Hematopoietic multipotent progenitor cell treated with erythropoietin and hydrocortisone succinate and interleukin-3 and kit ligand, for 8 days (in vitro differentiated cells): ENCODE results near the gene SHFL.
A peak's percentile ranks its signal among the peaks of the same experiment; 100 is the strongest.

Experiments
- DNase-seq: peaks from one replicate; pipeline ENCODE4 v3.0.0-alpha.2; 2015

Gene SHFL

DNA sequence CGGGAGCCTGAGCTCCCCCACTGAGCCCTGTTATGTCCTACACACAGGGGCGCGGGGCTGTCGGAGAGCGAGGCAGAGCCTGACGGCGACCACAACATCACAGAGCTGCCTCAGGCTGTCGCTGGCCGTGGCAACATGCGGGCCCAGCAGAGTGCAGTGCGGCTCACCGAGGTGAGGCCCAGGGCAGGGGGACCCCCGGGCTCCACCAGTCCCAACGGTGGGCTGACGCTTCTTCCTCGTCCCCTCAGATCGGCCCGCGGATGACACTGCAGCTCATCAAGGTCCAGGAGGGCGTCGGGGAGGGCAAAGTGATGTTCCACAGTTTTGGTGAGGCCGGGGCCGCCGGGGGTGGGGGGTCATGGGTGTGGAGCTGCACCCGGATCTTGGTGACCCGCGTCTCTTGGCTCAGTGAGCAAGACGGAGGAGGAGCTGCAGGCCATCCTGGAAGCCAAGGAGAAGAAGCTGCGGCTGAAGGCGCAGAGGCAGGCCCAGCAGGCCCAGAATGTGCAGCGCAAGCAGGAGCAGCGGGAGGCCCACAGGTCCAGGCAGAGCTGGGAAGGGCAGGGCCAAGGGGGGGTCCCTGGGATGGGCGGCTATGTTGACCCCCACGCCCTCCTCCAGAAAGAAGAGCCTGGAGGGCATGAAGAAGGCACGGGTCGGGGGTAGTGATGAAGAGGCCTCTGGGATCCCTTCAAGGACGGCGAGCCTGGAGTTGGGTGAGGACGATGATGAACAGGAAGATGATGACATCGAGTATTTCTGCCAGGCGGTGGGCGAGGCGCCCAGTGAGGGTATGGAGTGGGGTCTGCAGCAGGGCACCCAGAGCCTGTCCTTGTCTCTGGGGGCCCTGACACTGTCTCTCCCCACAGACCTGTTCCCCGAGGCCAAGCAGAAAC, 24.2 kb downstream of the SHFL start:
- no peak for DNase-seq

DNA sequence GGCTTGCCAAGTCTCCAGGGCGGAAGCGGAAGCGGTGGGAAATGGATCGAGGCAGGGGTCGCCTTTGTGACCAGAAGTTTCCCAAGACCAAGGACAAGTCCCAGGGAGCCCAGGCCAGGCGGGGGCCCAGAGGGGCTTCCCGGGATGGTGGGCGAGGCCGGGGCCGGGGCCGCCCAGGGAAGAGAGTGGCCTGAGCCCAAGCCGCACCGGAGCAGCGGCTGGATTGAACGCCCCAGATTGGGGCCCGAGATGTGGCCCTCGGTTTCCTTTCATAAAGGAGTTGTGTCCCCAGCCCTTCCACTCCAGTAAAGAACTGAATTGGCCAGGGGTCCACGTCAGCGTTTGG, 24.8 kb downstream of the SHFL start:
- no peak for DNase-seq

DNA sequence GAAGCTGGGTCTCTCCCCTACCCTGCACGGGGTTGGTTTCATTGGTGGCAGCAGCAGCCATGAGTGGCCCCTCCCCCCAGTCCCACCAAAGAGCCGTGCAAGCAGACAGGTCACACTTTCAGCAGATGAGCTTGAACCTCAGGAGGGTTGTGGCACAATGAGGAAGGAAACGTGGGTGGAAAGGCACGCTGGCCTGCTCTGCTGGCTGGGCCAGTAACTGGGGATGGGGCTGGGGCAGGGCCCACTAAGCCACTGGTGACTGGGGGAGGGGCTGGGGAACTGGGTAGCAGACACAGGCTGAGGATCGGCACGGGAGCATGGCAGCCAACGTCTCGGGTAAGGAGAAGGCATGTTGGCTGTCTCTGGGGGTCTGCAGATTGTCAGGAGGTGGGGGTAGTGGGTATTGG, 25.3 kb downstream of the SHFL start, which contains the start of gene P2RY11:
Gene P2RY11, plus strand, starts transcription at position 289 of the 407 bp plus-strand sequence. Its CDS starts 29 bp downstream, at position 318.
- DNase-seq: no peak

DNA sequence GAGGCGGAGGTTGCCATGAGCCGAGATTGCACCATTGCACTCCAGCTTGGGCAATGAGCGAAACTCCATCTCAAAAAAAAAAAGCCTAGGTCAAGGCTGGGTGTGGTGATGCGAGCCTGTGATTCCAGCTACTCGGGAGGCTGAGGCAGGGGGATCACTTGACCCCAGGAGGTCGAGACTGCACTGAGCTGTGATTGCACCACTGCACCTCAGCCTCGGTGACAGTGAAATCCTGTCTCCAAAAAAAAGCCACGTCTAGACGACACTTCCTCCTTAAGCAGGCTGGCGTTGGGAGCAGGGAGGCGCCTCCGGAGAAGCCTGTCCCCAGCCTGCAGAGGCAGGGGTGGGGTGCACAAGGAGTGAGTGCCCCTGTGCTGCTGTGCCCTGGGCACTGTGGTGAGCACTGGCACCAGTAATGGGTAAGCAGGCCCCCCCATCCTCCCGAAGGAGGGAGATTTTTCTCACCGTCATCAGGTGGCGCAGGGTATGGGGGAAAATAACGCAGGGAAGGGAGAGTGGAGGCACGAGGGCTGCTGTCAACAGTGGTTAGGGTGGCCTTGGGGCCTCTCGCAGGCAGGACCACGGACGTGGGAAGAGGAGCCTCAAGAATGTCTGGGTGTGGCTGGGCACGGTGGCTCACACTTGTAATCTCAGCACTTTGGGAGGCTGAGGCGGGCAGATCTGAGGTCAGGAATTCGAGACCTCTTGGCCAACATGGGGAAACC, 26.1 kb downstream of the SHFL start:
- DNase-seq: no peak

DNA sequence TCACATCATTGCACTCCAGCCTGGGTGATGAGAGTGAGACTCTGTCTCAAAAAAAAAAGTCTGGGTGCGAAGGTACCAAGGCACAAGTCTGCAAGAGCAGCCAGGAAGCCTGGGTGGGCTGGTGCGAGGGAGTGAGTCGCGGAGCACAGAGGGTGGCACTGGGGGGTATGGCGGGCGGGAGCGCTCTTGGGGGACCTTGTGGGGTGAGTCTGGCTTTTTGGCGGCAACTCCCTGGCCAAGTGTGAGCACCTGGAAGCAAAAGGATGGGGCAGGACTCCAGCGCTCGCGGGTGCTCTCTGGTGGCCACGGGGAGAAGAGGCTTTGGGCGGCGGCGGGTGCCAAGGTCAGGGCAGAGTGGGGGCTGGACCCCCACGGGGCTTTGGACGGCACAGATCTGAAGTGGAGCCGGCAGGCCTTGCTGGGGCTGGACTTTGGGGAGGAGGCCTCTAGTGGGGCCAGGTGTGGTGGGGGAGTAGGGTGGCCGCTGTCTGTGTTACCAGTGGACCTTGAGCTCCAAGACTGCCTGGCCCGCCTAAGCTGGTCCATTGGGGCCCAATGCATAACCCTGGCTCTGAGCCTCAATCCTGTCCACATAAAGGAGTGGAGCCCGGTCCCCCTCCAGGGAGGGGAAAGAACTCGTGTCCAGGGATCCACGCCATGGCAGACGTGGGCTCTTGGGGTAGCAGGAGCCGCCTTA, 26.9 kb downstream of the SHFL start:
- DNase-seq: peak; percentile 63

DNA sequence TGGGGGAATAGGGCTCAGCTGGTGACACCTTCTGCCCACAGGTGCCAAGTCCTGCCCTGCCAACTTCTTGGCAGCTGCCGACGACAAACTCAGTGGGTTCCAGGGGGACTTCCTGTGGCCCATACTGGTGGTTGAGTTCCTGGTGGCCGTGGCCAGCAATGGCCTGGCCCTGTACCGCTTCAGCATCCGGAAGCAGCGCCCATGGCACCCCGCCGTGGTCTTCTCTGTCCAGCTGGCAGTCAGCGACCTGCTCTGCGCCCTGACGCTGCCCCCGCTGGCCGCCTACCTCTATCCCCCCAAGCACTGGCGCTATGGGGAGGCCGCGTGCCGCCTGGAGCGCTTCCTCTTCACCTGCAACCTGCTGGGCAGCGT, 27.5 kb downstream of the SHFL start:
- DNase-seq: no peak

DNA sequence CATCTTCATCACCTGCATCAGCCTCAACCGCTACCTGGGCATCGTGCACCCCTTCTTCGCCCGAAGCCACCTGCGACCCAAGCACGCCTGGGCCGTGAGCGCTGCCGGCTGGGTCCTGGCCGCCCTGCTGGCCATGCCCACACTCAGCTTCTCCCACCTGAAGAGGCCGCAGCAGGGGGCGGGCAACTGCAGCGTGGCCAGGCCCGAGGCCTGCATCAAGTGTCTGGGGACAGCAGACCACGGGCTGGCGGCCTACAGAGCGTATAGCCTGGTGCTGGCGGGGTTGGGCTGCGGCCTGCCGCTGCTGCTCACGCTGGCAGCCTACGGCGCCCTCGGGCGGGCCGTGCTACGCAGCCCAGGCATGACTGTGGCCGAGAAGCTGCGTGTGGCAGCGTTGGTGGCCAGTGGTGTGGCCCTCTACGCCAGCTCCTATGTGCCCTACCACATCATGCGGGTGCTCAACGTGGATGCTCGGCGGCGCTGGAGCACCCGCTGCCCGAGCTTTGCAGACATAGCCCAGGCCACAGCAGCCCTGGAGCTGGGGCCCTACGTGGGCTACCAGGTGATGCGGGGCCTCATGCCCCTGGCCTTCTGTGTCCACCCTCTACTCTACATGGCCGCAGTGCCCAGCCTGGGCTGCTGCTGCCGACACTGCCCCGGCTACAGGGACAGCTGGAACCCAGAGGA, 28.0 kb downstream of the SHFL start:
- DNase-seq: no peak

DNA sequence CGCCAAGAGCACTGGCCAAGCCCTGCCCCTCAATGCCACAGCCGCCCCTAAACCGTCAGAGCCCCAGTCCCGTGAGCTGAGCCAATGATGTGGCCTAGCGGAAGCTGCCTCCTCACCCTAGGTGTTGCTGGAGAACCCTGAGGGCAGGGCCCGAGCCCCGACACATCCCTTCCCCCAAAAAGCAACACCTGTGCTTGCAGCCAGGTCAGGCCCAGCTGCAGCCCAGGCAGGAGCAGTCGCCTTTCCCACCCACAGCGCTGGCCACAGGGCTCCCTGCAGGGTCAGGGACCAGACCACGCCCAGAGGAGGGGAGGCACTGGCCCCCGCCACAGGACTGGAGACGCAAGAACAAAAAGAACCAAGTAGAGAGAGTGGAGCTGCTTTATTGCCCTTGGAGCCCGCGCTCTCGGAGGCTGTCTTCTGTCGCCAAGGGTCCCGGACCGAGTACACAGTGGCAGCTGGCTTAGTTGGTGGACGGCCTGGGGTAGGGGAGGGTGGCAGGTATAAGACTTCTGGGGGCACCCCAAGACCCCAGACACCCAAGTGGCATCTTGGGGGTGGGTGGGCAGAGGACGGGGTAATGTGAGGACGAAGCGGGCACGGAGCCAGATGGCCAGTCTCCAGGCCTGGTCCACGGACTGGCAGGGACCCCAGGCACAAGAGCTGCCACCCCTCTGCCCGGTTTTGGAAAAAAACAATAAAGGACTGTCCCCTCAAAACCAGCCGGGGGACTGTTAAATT, 28.7 kb downstream of the SHFL start:
- no peak for DNase-seq

DNA sequence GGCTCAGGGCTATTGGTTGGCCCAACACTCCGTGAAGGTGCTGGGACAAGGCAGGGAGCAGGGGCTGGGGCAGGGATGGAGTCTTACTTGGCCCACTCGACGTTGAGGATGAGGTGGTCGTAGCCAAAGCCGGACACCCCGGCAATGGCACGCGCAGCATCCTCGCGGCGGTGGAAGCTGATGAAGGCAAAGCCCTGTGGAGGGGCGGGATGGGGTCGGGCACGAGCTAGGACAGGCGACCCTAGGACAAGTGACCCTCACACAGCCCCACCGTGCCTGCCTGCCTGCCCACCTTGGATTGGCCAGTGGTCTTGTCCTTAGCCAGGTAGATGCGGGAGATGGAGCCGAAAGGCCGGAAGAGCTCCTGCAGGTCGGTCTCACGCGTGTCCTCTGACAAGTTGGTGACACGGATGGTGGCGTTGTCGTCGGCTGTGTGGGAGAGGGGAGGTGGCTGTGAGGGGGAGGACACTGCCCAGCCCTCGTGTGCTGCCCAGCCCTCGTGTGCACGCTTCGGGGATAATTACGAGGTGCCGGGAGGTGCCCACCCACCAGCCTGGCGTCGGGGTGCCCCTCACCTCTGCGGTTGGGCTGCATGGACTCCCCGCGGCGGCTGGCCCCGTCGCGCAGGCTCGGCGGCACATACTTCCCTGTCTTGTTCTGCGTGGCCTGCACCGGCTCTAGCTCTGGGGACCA, 29.4 kb downstream of the SHFL start:
- DNase-seq: no peak

DNA sequence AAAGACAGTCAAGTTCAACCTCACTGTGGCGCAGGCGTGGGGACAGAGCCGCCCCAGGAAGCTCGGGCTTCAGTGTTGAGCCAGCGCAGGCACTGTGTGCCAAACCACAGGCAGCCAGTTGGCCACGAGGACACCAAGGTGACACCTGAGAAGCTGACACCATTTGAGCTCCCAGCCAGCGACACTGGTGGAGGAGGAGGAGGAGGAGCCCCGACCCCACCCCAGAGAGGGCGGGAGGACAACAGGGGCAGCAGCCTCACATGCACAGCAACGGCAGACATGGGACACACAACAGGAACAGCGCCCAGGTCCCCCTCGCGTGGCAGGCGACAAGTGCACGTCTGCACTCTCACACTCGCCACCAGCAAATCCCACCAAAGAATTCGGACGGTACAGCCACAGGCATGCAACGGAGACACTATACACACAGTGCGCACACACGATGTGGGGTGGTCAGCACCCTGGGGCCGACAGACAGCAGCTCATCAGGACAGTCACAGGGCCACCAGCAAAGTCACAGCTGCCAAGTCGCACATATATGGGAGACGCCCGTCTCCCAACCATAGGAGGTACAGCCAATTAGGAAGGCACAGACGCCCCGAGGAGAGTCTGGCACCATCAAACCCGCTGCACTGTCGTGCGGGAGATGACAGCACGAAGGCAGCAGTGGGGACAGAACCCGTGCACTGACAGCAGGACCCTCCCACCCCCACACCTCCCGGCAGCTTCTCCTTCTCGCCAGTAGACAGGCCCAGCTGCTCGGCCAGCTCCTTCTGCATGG, 30.2 kb downstream of the SHFL start:
- DNase-seq: no peak

DNA sequence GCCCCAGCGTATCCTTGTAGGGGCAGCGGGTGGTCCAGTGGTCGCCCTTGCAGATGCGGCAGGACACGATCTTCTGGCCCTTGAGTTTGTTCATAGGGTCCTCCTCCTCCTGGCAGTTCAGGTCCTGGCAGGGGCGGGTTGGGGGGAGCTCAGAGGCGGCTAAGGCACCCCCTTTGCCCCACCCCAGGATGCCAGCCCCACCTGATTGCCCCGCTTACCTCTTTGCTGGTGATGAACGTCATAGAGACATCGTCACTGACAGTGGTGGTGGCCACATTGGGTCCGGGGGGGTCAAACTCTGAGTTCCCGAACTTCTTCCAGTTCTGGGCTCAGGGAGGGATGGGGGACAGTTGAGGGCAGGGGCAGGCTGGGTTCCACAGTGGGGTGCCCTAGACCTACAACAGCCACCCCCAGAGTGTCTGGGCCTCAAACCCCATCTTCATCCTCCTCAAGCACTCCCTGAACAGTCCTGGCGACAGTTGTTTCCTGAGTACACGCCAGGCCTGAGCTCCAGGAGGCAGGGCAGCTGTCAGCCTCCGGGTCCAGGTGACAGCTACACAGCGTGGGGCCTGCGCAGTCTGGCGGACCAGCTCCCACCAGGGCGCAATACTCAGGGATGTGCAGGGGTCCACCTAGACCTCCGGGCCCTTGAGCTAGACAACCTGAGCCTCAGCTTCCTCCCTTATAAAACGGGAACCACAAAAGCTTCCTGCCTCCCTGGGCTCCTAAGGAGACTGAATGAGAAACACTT, 30.9 kb downstream of the SHFL start:
- no peak for DNase-seq

DNA sequence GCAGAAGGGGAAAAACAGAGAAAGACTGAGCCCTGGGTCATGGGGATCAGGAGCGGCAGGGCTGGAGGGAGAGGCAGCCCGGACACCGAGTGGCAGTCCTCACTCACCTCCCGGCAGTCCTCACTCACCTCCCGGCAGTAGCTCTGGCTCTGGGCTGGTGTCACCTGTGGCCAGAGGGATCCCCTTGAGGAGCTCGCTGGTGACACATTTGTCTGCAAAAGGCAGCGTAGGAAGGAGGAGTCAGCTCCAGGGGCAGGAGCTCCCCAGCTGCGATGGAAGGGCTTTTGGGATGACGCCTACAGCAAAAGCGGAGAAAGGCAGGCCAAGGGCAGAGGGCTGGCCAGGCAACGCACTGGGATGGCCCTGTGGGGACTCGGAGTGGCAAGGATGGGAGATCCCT, 32.8 kb downstream of the SHFL start:
- peak; percentile 18 for DNase-seq

DNA sequence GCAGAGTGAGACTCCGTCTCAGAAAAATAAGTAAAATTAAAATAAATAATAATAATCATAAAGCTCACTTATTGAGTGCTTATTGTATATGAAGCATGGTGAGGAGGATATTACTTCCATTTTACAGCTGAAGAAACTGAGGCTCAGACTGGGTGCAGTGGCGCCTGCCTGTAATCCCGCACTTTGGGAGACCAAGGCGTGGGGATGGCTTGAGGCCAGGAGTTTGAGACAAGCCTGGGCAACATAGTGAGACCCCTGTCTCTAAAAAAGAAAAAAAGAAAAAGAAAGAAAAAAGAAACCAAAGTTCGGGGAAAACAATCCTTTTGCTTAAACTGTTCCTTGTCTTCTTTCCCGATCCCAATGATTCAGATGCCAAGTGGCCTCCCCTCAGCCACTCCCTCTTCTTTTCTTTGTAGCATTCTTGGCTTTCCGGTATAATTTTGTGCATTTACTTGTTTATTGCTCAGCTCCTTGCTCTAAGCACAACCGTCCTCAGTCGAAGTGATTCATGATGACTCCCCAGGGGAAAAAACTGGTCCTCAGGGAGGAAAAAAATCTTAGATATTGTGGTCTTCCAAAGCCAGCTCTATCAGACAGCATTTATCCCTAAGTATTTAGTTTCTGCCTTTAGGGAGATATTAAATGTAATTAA, 34.5 kb downstream of the SHFL start:
- no peak for DNase-seq

DNA sequence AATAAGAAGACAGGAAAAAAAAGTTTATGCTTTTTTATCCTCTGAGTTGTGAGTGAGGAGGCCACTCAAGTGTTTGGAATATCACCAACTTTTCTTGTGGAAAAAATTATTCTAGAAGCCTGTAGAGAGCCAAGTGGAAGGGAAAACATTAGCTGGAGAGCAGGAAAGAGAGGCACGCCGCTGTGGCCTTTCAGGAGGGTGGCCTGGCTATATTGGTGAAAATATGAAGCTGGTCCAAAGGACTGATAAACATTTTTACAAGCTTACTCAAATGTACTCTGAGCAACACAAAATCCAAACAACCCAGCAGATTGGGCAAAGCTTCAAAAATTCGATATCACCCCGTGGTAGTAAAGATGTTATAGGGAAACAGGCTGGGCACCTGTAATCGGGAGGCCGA, 35.9 kb downstream of the SHFL start:
- DNase-seq: no peak

DNA sequence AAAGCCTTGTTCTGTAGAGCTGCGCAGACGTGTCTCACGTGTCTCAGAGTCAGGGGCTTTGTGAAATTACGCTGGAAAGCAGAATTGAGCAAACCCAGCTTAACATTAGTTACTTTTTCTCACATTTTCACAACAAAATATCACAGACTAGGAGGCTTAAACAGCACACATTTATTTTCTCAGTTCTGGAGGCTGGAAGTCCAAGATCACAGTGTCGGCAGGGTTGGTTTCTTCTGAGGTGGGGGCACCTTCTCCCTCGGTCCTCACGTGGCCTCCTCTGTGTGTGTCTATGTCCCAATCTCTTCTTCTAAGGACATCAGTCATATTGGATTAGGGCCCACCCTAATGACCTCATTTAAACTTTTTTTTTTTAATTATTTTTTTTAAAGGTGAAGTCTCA, 38.3 kb downstream of the SHFL start:
- DNase-seq: no peak

DNA sequence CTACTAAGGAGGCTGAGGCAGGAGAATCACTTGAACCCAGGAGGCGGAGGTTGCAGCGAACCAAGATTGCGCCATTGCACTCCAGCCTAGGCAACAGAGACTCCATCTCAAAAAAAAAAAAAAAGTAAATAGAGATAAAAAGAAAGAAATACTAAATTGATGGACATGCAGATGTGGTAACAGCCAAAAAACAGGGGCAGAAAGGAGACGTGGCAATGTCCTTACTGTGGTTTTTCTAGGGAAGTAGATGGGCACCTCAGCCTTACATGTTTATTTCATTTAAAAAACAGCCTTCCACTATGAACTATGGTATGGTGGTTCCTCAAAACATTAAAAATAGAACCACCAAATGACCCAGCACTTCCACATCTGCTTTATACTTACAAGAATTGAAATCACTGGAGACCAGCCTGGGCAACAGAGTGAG, 40.1 kb downstream of the SHFL start:
- DNase-seq: no peak

DNA sequence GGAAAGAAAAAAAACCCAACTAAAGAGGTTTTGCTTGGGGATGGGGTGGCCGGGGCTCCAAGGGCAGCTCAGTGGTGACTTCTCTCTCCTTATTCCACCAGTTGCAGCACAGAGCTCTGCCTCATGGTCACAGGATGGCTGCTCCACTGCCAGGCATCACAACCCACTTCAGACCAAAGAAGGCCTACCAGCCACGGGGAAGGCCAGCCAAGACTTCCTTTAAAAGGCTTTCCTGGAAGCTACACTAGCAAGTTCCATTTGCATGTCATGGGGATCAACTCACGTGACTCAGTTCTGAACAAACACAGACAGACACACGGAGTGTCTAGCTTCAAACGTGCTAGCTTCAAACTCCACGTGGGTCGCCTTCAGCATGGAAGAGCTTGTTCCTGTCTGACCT, 46.8 kb downstream of the SHFL start:
- no peak for DNase-seq

DNA sequence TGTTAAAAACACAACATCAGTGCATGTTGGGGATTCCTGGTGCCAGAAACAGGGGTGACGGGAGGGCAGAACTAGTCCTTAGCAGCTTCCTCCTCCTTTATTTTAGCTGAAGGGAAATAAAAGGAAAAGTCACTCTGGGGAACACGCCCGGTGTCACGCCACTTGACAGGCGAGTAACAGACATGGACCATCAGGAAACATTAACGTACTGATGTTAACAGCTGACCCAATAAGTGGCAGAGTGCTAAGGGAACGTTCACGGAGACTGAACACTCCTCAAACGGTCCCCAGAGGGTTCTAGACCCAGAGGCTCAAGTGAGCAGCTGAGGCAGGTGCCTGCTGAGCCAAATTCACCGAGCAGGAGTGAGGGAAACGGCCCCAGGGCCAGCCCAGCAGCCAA, 47.5 kb downstream of the SHFL start:
- DNase-seq: no peak

DNA sequence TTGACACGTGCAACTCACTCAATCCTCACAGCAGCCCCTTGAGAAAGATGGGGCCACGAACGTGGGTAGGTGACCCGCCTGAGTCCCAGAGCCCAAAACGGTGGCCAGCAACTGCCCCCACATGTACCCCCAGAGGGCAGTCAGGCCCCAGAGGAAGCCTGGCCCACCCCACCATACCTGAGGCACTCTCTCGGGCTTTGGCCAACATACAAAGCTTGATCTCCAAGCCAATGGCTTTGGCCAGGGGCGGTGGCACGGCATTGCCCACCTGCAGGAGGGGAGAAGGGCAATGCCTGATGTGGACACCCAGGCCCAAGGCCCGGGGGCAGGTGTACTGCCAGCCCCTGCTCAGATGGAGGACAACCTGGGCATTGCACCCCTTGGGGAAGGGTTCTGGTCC, 47.9 kb downstream of the SHFL start:
- DNase-seq: no peak
